PC-3 (cell line): ENCODE results near the gene GBF1.

ENCODE experiments used
- EZH2 ChIP-seq: fragments of 300-600 bp; sonication (generic); IDR thresholded peaks from one replicate; pipeline ENCODE4 v1.6.1; 2017; ENCODE audit warnings: antibody characterized with exemption, mild to moderate bottlenecking, low read length; ENCODE audit not compliant: unreplicated experiment
- EZH2phosphoT487 ChIP-seq: fragments of 300-600 bp; sonication (generic); IDR thresholded peaks from 2 replicates; pipeline ENCODE4 v1.6.1; 2018; ENCODE audit warnings: mild to moderate bottlenecking, antibody characterized with exemption, low read length, borderline replicate concordance

- TF ChIP-seq EZH2 = no peak
- no peak for TF ChIP-seq EZH2phosphoT487
These were observed 61.4 kb downstream of the GBF1 start for GRCh38 chr10:102306710-102307109.
